Kidney (tissue), 14 donors: ENCODE results near the gene AVPR2. TPM values are rescaled to one million over a fixed set of nuclear protein-coding genes. Genes with fewer than 3 reads are reported as not detected.

Experiments
- DNase-seq, 5 donors: peaks; one replicate each; pipeline ENCODE4 v3.0.0-alpha.2; 2013 to 2020
- FAIRE-seq: peaks from 2 replicates; lab custom pipeline; 2012; peaks lifted over from hg19 to GRCh38; lab: Jason Lieb, UNC
- H3K27ac ChIP-seq, 2 donors: one replicate each; pipeline ENCODE4 v1.7.0; 2013; ENCODE audit warnings: low read depth in 2 of 2, low read length in 2 of 2, inconsistent platforms in 1 of 2
- H3K27me3 ChIP-seq: one replicate; pipeline ENCODE4 v1.7.1; 2013; ENCODE audit warnings: low read length, inconsistent platforms; ENCODE audit not compliant: control insufficient read depth, insufficient read depth
- H3K36me3 ChIP-seq, 3 donors: one replicate each; pipeline versions ENCODE4 v1.7.0 to v1.7.1; 2013; ENCODE audit warnings: low read length in 3 of 3, control low read depth in 1 of 3, inconsistent platforms in 1 of 3; ENCODE audit not compliant: insufficient read depth in 3 of 3, control insufficient read depth in 2 of 3
- H3K4me1 ChIP-seq, 3 donors: one replicate each; pipeline versions ENCODE4 v1.7.0 to v1.7.1; 2013; ENCODE audit warnings: low read length in 3 of 3, inconsistent platforms in 1 of 3, low read depth in 1 of 3; ENCODE audit not compliant: control insufficient read depth in 2 of 3, insufficient read depth in 2 of 3
- H3K4me3 ChIP-seq, 3 donors: one replicate each; pipeline versions ENCODE4 v1.7.0 to v1.8.1; 2013; ENCODE audit warnings: low read length in 3 of 3, control low read depth in 1 of 3, inconsistent platforms in 1 of 3
- H3K9ac ChIP-seq, 3 donors: one replicate each; pipeline versions ENCODE4 v1.7.0 to v1.7.1; 2013; ENCODE audit warnings: low read length in 3 of 3, control low read depth in 1 of 3, inconsistent platforms in 1 of 3
- H3K9me3 ChIP-seq, 3 donors: one replicate each; pipeline versions ENCODE4 v1.7.0 to v1.7.1; 2013; ENCODE audit warnings: low read length in 3 of 3, control low read depth in 1 of 3, inconsistent platforms in 1 of 3; ENCODE audit not compliant: control insufficient read depth in 2 of 3, insufficient read depth in 1 of 3
- intact Hi-C: fragments of 100-400 bp; cut with DNase I; formaldehyde crosslinking; loops from one replicate; pipeline ENCODE4 v1.11.1; 2022
- polyA plus RNA-seq: library from polyadenylated mRNA; stranded (reverse); fragments of 350-450 nt; fragmentation: Illumina TruSeq; extraction: RNeasy Lipid Tissue Mini Kit (QIAGEN cat#74804); gene quantifications from one replicate; pipeline ENCODE4 v1.2.3, GENCODE V29; 2014; ENCODE audit warnings: low read depth, low replicate concordance; ENCODE audit not compliant: insufficient read depth
- total RNA-seq: library from RNA; stranded (reverse); fragmentation: NEBNext Ultra II Directional; extraction: Animal tissue kit (Norgen Biotek cat#: 25700); gene quantifications from one replicate; pipeline ENCODE4 v1.2.1, GENCODE V29; 2021
- TF ChIP-seq, protein P1 (sequence below): IDR thresholded peaks from 3 replicates; pipeline ENCODE4 v1.5.1; 2012; ENCODE audit warnings: mild to moderate bottlenecking, moderate library complexity, borderline replicate concordance; ENCODE audit not compliant: insufficient read depth; ENCODE audit errors: extremely low read depth
- donor health status: control.
- donor health status: control.
- donor health status: control.
- donor health status: control.
- donor health status: control.
- donor health status: DM: yes; HTN: yes; CAD: no.
- donor health status: Normal renal cell carcinoma (clear cell type).

Gene AVPR2
- total and polyA plus RNA-seq, 2 donors from 2014 or later, result 2.3 to 22.1 TPM

DNA sequence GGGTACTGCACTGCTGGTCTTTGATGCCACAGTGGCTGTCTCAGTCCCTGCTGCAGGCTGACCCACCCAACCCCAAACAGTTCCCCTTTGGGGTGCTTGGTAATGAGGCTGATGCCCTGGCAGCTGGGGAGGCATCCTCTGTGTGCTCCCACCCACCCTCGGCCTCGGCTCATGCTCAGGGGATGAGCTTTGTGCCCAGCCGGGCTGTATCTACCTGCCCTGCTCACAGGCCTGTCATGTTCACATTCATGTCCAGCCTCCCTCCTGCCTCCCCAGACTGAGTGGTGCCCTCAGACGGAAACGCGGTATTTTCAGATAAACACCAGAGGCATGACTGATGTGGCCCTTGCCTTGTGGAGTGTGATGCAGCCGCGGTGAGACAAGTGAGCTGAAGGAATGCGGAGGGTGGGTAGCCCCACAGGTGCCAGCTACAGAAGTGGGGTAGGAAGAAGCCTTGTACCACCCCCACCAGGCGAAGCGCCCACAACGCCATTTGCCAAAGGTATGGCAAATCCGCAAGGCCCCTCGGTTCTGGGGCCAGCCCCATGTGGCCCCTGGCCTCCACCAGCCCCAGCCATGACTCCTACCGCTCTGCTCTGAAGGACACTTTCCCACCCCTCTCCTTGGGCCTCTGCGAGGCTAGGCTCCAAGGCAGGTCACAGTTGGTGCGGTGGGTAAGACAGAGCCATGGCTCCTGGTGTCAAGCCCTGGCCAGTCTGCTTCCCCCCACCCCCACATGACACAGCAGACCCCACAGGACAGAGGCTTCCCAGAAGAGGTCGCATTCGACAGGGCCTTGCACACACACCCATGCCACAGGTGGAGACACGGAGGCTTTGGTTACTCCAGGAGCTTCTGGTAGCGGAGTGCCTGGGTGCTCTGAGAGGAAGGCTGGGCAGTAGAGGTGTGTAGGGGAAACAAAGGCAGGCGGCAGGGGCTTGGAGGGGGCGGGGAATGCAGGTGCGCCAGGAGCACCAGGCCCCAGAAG is 41.8 kb downstream of the AVPR2 start:
- intact Hi-C loops, result no loop called here
- H3K9ac ChIP-seq, result no peak overlapping the region
- no peaks in the 10 kb centered on the region for H3K9me3 ChIP-seq
- H3K36me3 ChIP-seq, result peaks cover 0 to 11% (median 2%) of the 10 kb centered on the region in 3 donors
- H3K27me3 ChIP-seq, result no peaks in the 10 kb centered on the region
- no peak overlapping the region for H3K4me3 ChIP-seq
- H3K4me1 ChIP-seq, result peaks cover 0 to 17% (median 0%) of the 10 kb centered on the region in 3 donors
- no peak overlapping the region for H3K27ac ChIP-seq
- DNase-seq (no peak), FAIRE-seq (no peak)
- TF ChIP-seq, protein P1, sequence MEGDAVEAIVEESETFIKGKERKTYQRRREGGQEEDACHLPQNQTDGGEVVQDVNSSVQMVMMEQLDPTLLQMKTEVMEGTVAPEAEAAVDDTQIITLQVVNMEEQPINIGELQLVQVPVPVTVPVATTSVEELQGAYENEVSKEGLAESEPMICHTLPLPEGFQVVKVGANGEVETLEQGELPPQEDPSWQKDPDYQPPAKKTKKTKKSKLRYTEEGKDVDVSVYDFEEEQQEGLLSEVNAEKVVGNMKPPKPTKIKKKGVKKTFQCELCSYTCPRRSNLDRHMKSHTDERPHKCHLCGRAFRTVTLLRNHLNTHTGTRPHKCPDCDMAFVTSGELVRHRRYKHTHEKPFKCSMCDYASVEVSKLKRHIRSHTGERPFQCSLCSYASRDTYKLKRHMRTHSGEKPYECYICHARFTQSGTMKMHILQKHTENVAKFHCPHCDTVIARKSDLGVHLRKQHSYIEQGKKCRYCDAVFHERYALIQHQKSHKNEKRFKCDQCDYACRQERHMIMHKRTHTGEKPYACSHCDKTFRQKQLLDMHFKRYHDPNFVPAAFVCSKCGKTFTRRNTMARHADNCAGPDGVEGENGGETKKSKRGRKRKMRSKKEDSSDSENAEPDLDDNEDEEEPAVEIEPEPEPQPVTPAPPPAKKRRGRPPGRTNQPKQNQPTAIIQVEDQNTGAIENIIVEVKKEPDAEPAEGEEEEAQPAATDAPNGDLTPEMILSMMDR, result no peak

GRCh38 chrX:153947009-153947769 is 42.7 kb downstream of the AVPR2 start:
- FAIRE-seq, result peak; percentile 87

DNA sequence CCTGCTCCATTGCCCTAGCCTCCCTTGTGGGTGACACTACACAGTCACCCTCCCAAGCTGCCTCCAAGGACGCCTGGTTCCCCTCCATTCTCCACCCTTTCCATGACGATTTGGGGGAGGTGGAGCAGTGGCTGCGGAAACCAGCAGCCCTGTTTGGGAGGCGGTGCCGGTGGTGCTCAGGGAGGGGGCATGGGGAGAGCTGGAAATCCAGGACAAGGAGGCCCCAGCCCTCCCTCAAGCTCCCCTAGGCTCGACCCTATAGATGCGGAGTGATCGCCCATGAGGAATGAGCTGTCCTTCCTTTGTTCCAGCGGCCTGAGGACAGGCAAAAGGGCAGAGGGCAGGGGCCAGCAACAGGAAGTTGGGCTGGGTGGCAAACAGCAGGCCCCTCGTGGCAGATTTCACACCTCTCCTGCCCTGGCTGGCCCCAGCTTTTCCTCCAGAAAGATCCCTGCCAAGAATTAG is 43.6 kb downstream of the AVPR2 start:
- H3K27me3 ChIP-seq, result no peaks in the 10 kb centered on the region
- H3K36me3 ChIP-seq, result peaks cover 2 to 23% (median 2%) of the 10 kb centered on the region in 3 donors
- H3K9ac ChIP-seq, result no peak overlapping the region
- H3K9me3 ChIP-seq, result no peaks in the 10 kb centered on the region
- peaks cover 0 to 16% (median 0%) of the 10 kb centered on the region in 3 donors for H3K4me1 ChIP-seq
- H3K27ac ChIP-seq, result peak overlapping the region in 1 of 2 donors; percentile 37
- TF ChIP-seq, protein P1, result no peak
- intact Hi-C loops, result no loop called here
- no peak overlapping the region for H3K4me3 ChIP-seq
- FAIRE-seq (no peak), DNase-seq (no peak)

More at GRCh38 chrX:153947009-153947769, 42.7 kb downstream of the AVPR2 start:
- Histone ChIP-seq H3K9me3 (no peaks in the 10 kb centered on the region), H3K36me3 (peaks cover 2 to 15% (median 2%) of the 10 kb centered on the region in 3 donors), H3K4me1 (peaks cover 0 to 17% (median 0%) of the 10 kb centered on the region in 3 donors), H3K4me3 (no peak overlapping the region), H3K27me3 (no peaks in the 10 kb centered on the region), H3K9ac (peak overlapping the region in 1 of 3 donors; percentile 12), H3K27ac (no peak overlapping the region)
- intact Hi-C loops, result no loop called here
- DNase-seq, result peak in 4 of 5 donors; percentile 70 to 76 (median 74)
- TF ChIP-seq, protein P1, result peak; percentile 55
